ENCODE results near the gene SPOCK3.

DNA sequence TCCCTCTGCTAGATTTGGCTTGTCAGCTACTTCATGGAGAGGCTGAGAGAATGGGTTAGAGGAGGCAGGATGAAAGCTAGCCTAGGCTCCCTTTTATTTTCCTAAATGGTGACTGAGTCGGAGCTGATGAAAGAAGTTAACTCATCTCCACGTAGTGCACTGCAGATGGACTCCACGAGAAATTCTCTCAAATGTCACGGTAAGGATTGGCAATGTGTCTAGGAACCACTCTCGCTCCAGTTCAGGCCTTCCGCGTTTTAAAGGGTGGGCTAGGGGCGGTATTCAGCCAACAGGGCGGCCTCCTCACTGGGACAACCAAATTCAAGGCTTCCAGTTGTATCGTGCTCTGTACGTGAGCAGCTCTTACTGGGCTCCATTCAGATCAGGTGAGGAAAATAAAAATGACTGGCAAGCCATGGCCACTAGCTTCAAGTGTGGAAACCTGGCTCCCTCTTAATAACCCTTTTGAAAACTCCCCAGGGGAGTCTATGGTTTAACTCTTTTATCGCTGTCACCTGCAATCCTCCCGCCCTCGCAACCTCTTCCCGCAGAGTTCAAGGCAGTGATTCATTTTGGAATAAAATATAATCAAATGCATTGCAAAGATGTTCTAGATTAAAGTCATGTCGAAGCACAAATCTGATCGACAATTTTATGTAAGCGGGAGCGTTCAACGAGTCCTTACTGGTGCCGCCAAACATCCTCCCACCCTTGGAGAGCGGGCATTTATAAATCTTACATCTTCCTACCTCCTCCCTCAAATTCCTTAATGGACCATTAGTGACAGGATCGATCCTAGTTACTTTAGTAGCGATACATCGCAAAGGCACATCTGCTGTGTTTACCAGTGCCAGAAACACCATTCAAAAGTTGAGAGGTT lies 1.2 kb downstream of the SPOCK3 start:
- TF ChIP-seq POLR2AphosphoS5 (IDR thresholded peaks at IDR 0.05; ENCODE audit: low read depth, low read length) (no peak), POLR2A (IDR thresholded peaks at IDR 0.05; ENCODE audit: low read depth, low read length) (no peak), TAF1 (IDR thresholded peaks at IDR 0.05; ENCODE audit: low read depth, low read length) (no peak)

Data from GM12891 (cell line).